Sigmoid colon (tissue), 3 donors: ENCODE measurements around the gene UBE2S.

Source experiments
- CTCF ChIP-seq, 4 experiments: fragments of 450-650 bp in 3 of 4; fragments of 200-600 bp in 1 of 4; IDR thresholded peaks; one replicate each; pipeline ENCODE4 v1.5.1; 2016 to 2019; ENCODE audit warnings: antibody characterized with exemption in 4 of 4, mild to moderate bottlenecking in 3 of 4, moderate library complexity in 2 of 4
- POLR2A ChIP-seq, 2 donors: fragments of 450-650 bp; IDR thresholded peaks; one replicate each; pipeline ENCODE4 v1.6.1; 2016; ENCODE audit warnings: antibody characterized with exemption in 2 of 2, mild to moderate bottlenecking in 2 of 2, moderate library complexity in 2 of 2

GRCh38 chr19:55455576-55456235 is 48.1 kb upstream of the UBE2S start:
- TF ChIP-seq POLR2A (IDR thresholded peaks at IDR 0.05) (no peak), CTCF (IDR thresholded peaks at IDR 0.05) (no peak)
